Neural cell (in vitro differentiated cells): ENCODE results near the gene NUDCD3. TPM values are rescaled to one million over a fixed set of nuclear protein-coding genes. Genes with fewer than 3 reads are reported as not detected.

Experiments used
- H2AFZ ChIP-seq: fragments of 200-600, 300-800 bp; sonication (generic), shearing (Covaris generic); 2 replicates; pipeline ENCODE4 v1.6.0; 2014; ENCODE audit warnings: low read depth, mild to moderate bottlenecking, antibody characterized with exemption, low read length, moderate library complexity
- H3F3A ChIP-seq: fragments of 200-600 bp; shearing (Covaris generic); 2 replicates; pipeline ENCODE4 v1.6.1; 2016; ENCODE audit warnings: mild to moderate bottlenecking, moderate library complexity, mixed read lengths, antibody characterized with exemption, low read length; ENCODE audit not compliant: insufficient read depth, poor library complexity, severe bottlenecking
- H3K27ac ChIP-seq: fragments of 200-600, 300-800 bp; sonication (generic), shearing (Covaris generic); 2 replicates; pipeline ENCODE4 v1.5.1; 2014; ENCODE audit warnings: mild to moderate bottlenecking, low read length, moderate library complexity
- H3K27me3 ChIP-seq: fragments of 300-800, 200-600 bp; sonication (generic), shearing (Covaris generic); 2 replicates; pipeline ENCODE4 v1.6.0; 2014; ENCODE audit warnings: mild to moderate bottlenecking, low read depth, low read length, moderate library complexity; ENCODE audit not compliant: insufficient read depth
- H3K36me3 ChIP-seq: fragments of 300-800, 200-600 bp; sonication (generic), shearing (Covaris generic); 2 replicates; pipeline ENCODE4 v1.5.1; 2014; ENCODE audit warnings: mild to moderate bottlenecking, antibody characterized with exemption, low read length, moderate library complexity; ENCODE audit not compliant: insufficient read depth
- H3K4me2 ChIP-seq: fragments of 300-800, 200-600 bp; sonication (generic), shearing (Covaris generic); 2 replicates; pipeline ENCODE4 v1.6.0; 2014; ENCODE audit warnings: mild to moderate bottlenecking, low read length
- H3K4me3 ChIP-seq: fragments of 300-800, 200-600 bp; sonication (generic), shearing (Covaris generic); 2 replicates; pipeline ENCODE4 v1.5.1; 2014; ENCODE audit warnings: mild to moderate bottlenecking, low read length, moderate library complexity
- H3K79me2 ChIP-seq: fragments of 200-600 bp; shearing (Covaris generic); replicated peaks from 2 replicates; pipeline ENCODE4 v1.6.0; 2014; ENCODE audit warnings: mild to moderate bottlenecking, low read length, moderate library complexity; ENCODE audit not compliant: insufficient read depth
- H3K9ac ChIP-seq: fragments of 300-800, 200-600 bp; sonication (generic), shearing (Covaris generic); 2 replicates; pipeline ENCODE4 v1.6.1; 2016; ENCODE audit warnings: mild to moderate bottlenecking, low read length, mixed read lengths
- H3K9me2 ChIP-seq: fragments of 200-600 bp; shearing (Covaris generic); 2 replicates; pipeline ENCODE4 v1.6.1; 2016; ENCODE audit warnings: mild to moderate bottlenecking, low read length, mixed read lengths; ENCODE audit not compliant: insufficient read depth
- H3K9me3 ChIP-seq: fragments of 200-600, 300-800 bp; sonication (generic), shearing (Covaris generic); 2 replicates; pipeline ENCODE4 v1.6.1; 2016; ENCODE audit warnings: mild to moderate bottlenecking, mixed run types, low read length, moderate library complexity, mixed read lengths
- H4K20me1 ChIP-seq: fragments of 200-600 bp; shearing (Covaris generic); 2 replicates; pipeline ENCODE4 v1.6.1; 2016; ENCODE audit warnings: mild to moderate bottlenecking, mixed run types; ENCODE audit not compliant: insufficient read depth
- CTCF ChIP-seq: fragments of 450-650 bp; IDR thresholded peaks from 2 replicates; pipeline ENCODE4 v1.5.1; 2014; ENCODE audit warnings: antibody characterized with exemption, mild to moderate bottlenecking, moderate library complexity; ENCODE audit not compliant: poor library complexity, severe bottlenecking
- EP300 ChIP-seq: fragments of 450-650 bp; conservative IDR thresholded peaks from 2 replicates; pipeline ENCODE4 v1.6.1; 2014; ENCODE audit warnings: antibody characterized with exemption, mild to moderate bottlenecking, moderate library complexity; ENCODE audit not compliant: poor library complexity, severe bottlenecking
- EZH2 ChIP-seq: fragments of 200-600, 300-800 bp; shearing (Covaris generic), sonication (generic); IDR thresholded peaks from 2 replicates; pipeline ENCODE4 v1.6.1; 2014; ENCODE audit warnings: antibody characterized with exemption, low read length, borderline replicate concordance, mild to moderate bottlenecking; ENCODE audit not compliant: insufficient read depth, poor library complexity, severe bottlenecking
- MXI1 ChIP-seq: fragments of 450-650 bp; conservative IDR thresholded peaks from 2 replicates; pipeline ENCODE4 v1.6.1; 2014; ENCODE audit warnings: antibody characterized with exemption, mild to moderate bottlenecking; ENCODE audit not compliant: poor library complexity, severe bottlenecking
- POLR2AphosphoS5 ChIP-seq: IDR thresholded peaks from 2 replicates; pipeline ENCODE4 v1.6.1; 2012
- RAD21 ChIP-seq: fragments of 450-650 bp; conservative IDR thresholded peaks from 2 replicates; pipeline ENCODE4 v1.6.1; 2014; ENCODE audit warnings: antibody characterized with exemption, mild to moderate bottlenecking, moderate library complexity
- REST ChIP-seq: IDR thresholded peaks from 2 replicates; pipeline ENCODE4 v1.6.1; 2012; ENCODE audit warnings: borderline replicate concordance
- SMC3 ChIP-seq: fragments of 450-650 bp; conservative IDR thresholded peaks from 2 replicates; pipeline ENCODE4 v1.6.1; 2014; ENCODE audit warnings: antibody characterized with exemption, mild to moderate bottlenecking, moderate library complexity; ENCODE audit not compliant: poor library complexity
- TAF1 ChIP-seq: IDR thresholded peaks from 2 replicates; pipeline ENCODE4 v1.6.1; 2012; ENCODE audit warnings: low read depth
- polyA plus RNA-seq: library from polyadenylated mRNA; depleted of rRNA; stranded (reverse); fragments of >200 nt; gene quantifications from 2 replicates; pipeline ENCODE4 v1.2.3, GENCODE V29; 2014

NUDCD3 gene
- polyA plus RNA-seq, 1 donor from 2014 or later: 69.9 TPM

GRCh38 chr7:44353668-44354067 lies 136.8 kb downstream of the NUDCD3 start:
- no peak overlapping the region for H3K9ac ChIP-seq

More at GRCh38 chr7:44353668-44354067, 136.8 kb downstream of the NUDCD3 start:
- no peaks in the 10 kb centered on the region for H3K27me3 ChIP-seq
- no peak overlapping the region for H3K4me3 ChIP-seq
- no peak overlapping the region for H2AFZ ChIP-seq
- H3F3A ChIP-seq: no peaks in the 10 kb centered on the region
- H3K4me2 ChIP-seq: no peak overlapping the region
- H3K27ac ChIP-seq: no peak overlapping the region
- H3K79me2 ChIP-seq: no peaks in the 10 kb centered on the region
- H3K36me3 ChIP-seq: no peaks in the 10 kb centered on the region
- H3K9me2 ChIP-seq: no peaks in the 10 kb centered on the region
- H4K20me1 ChIP-seq: no peaks in the 10 kb centered on the region
- no peak for TF ChIP-seq MXI1
- TF ChIP-seq SMC3: no peak
- no peak for TF ChIP-seq CTCF
- no peak for TF ChIP-seq EZH2
- TF ChIP-seq RAD21: no peak
- no peak for TF ChIP-seq TAF1
- no peak for TF ChIP-seq REST
- TF ChIP-seq EP300: no peak
- no peak for TF ChIP-seq POLR2AphosphoS5
- no peaks in the 10 kb centered on the region for H3K9me3 ChIP-seq
